Measurements from ENCODE around the gene ADAM10.
"Not testable (repeated sequence)": the region's sequence is repeated elsewhere in the genome, so short reads cannot be mapped to it uniquely, and the experiment has no call there.

Gene ADAM10

GRCh38 chr15:58605931-58606530, 143.5 kb downstream of the ADAM10 start:
- no peak for DNase-seq

- DNase-seq: no peak
Observed at GRCh38 chr15:58604455-58604923, 145.0 kb downstream of the ADAM10 start.

DNA sequence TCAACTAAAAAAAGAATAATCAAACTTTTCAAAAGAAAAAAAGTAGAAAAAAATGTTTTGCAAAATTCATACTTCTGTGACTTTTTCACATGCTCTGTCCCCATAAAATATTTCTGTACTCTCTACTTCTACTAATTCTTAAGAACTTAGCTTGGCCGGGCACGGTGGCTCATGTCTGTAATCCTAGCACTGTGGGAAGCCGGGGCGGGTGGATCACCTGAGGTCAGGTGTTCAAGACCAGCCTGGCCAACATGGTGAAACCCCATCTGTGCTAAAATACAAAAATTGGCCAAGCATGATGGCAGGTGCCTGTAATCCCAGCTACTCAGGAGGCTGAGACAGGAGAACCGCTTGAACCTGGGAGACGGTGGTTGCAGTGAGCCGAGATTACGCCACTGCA, 145.6 kb downstream of the ADAM10 start:
- DNase-seq: not testable (repeated sequence)

DNA sequence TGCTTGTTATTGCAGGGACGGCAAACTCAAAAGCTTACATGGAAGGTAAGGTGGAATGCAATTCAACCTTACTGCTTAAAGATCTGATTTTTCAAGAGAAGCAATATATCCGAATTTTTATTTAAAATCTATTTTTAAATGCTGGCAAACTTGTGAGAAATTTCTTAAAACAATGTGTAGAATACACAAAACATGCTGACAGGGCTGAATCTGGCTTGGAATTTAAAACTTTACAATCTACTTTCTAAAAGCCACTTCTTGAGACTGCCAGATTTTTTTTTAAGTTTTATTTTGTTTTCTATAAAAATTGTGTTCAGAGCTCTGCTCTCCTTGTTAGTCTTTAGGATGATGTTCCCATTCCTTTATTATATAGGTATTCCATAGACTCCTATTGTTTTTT, 146.7 kb downstream of the ADAM10 start:
- DNase-seq: no peak

DNA sequence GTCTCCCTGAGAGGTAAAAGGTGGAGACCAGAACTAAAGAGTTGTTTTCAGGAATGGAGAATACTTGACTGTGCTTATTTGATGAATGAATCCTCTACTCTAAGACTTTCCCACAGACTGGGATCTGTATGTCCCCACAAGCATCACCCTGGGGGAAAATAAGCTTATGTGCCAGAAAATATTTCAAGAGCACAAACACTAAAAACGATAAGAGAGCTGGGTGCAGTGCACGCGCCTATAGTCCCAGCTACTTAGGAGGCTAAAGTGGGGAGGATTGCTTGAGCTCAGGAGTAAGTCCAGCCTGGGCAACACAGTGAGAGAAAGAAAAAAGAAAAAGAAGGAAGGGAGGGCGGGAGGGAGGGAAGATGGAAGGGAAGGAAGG, 150.7 kb downstream of the ADAM10 start:
- no peak for DNase-seq

GRCh38 chr15:58597943-58598828, 151.3 kb downstream of the ADAM10 start:
- DNase-seq: no peak

GRCh38 chr15:58595516-58596263, 153.8 kb downstream of the ADAM10 start:
- no peak for DNase-seq

GRCh38 chr15:58594898-58595297, 154.6 kb downstream of the ADAM10 start:
- no peak for DNase-seq

GRCh38 chr15:58593870-58594269, 155.6 kb downstream of the ADAM10 start:
- no peak for DNase-seq

DNA sequence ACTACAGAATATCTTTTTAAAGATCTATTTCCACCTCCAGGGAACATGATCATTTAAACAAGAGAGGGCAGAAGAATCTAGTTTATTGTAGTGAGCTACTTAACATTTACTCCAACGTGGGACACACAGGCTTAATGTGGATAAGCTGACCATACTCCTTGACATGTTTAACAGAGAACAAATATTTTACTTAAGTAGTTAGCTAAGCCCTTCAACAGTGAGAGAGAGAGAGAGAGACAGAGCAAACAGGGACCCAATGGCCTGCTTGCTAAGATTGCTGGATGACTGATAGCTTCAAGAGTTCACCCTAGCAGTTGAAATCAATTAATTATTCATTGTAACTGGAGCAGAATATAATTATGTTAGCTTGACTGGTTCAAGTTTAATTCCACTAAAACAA, 158.6 kb downstream of the ADAM10 start:
- DNase-seq: no peak

GRCh38 chr15:58590236-58590635, 159.3 kb downstream of the ADAM10 start:
- no peak for DNase-seq

- DNase-seq: no peak
Observed at GRCh38 chr15:58589047-58589446, 160.5 kb downstream of the ADAM10 start.

- DNase-seq: no peak
Observed at GRCh38 chr15:58588096-58588495, 161.4 kb downstream of the ADAM10 start.

DNA sequence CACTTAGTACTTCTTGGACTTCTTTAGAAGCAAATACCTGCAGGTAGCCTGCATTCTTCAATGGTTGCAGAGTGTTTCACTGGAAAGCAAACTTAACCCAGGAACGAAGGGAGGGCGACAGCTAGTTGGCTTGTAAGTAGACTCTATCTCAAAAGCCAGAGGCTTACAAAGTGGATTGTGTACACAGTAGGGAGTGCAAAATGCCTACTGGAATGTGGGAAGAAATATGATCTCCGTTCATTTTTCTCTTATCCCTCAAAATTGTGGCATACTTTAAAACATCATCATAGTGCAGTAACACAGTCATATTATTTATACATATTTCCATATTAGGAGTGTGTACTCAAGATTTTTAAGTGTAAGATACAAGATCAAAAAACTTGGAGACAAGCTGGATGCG, 162.0 kb downstream of the ADAM10 start:
- DNase-seq: no peak

GRCh38 chr15:58585693-58586443, 163.6 kb downstream of the ADAM10 start:
- DNase-seq: no peak

GRCh38 chr15:58584789-58585461, 164.6 kb downstream of the ADAM10 start:
- DNase-seq: no peak

GRCh38 chr15:58583171-58583908, 166.2 kb downstream of the ADAM10 start:
- no peak for DNase-seq

DNA sequence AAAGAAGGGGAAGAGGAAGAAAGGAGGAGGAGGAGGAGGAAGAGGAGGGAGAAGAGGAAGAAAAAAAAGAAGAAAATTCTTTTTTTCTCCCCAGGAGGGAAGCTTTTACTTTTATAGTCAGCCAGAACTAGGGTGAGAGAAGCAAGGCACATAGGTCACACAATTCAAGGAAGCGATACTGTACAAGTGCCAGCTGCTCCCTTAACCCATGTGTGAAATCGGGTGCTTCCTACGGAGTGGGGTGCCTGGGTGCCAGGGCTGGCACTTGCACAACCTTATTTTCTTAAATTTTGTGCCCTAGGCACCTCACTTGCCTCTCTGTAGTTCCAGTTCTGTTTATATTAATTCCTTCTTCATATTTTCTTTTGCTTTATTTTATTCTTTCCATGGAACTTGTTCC, 167.3 kb downstream of the ADAM10 start:
- DNase-seq: no peak

DNA sequence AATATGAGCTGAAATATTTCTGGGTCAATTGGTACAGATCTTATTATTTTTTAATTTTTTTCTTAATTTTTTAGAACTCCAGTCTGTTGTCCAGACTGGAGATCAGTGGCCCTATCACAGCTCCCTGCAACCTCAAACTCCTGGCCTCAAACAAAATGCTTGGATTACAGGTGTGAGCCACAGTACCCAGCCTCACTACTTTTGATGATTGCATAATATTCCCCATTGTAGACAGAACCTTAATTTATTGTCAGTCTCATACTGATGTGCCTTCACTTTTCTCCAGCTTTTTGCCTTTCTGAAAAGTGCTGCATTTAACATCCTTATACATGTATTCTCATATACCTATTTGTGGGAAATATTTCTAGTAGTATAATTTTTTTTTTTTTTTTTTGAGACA, 172.8 kb downstream of the ADAM10 start:
- no peak for DNase-seq

DNA sequence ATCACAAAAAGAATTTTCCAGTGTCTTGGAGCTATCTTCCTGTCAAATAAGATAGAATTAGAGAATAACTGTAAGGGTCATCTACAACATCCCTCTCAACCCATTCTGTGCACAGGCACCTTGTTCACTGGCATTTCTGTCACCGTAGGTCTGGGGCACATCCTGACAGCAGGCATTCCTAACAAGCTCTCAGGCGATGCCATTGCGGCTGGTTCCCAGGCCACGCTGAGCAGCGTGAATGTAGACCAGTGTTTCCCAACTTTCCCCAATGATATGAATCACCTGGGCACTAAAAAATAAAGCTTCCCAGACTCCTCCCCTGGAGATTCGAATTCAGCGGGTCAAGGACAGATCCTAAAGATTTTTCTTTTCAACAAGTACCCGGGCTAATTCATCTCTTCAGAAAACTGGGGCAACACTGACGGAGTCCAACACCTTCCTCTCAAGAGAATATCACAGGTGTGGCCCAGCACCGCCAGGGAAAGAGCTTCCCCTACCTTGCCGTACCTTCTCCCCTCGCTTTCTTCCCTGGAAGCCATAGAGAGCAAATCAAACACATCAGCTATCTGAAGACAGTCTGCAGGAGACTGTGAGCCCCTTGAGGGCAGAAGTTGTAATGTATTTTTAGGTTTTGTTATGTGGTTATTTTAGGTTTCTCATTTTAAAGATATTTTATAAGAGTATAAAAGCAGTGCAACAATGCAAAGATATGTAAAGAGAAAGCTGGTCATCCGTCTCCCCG, 174.3 kb downstream of the ADAM10 start:
- DNase-seq: no peak

DNA sequence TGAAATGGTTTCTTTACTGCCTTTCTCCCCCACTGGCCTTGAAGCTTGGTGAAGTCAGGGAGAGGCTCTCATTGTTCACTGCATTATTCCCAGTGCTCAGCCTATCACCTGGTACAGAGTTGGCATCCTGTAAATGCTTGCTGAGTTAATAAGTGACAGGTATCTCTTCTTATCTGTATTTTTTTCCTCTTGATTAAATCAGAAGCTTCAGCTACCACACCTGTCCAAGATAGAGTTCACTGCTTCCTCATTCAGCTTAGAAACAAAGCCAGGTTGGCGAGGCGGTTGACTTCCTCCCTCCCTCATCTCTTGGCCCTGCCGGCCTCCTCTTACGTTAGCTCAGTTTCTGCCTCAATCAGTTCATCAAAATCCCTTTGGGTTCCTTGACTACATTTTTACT, 174.9 kb downstream of the ADAM10 start:
- DNase-seq: no peak

Measured in activated gamma-delta T cell (primary cell).